Neural cell (in vitro differentiated cells): ENCODE measurements around the gene PABPN1L. TPM values are rescaled to one million over a fixed set of nuclear protein-coding genes. Genes with fewer than 3 reads are reported as not detected.

Source experiments
- H2AFZ ChIP-seq: fragments of 200-600, 300-800 bp; sonication (generic), shearing (Covaris generic); 2 replicates; pipeline ENCODE4 v1.6.0; 2014; ENCODE audit warnings: low read depth, mild to moderate bottlenecking, antibody characterized with exemption, low read length, moderate library complexity
- H3F3A ChIP-seq: fragments of 200-600 bp; shearing (Covaris generic); 2 replicates; pipeline ENCODE4 v1.6.1; 2016; ENCODE audit warnings: mild to moderate bottlenecking, moderate library complexity, mixed read lengths, antibody characterized with exemption, low read length; ENCODE audit not compliant: insufficient read depth, poor library complexity, severe bottlenecking
- H3K27ac ChIP-seq: fragments of 200-600, 300-800 bp; sonication (generic), shearing (Covaris generic); 2 replicates; pipeline ENCODE4 v1.5.1; 2014; ENCODE audit warnings: mild to moderate bottlenecking, low read length, moderate library complexity
- H3K27me3 ChIP-seq: fragments of 300-800, 200-600 bp; sonication (generic), shearing (Covaris generic); 2 replicates; pipeline ENCODE4 v1.6.0; 2014; ENCODE audit warnings: mild to moderate bottlenecking, low read depth, low read length, moderate library complexity; ENCODE audit not compliant: insufficient read depth
- H3K36me3 ChIP-seq: fragments of 300-800, 200-600 bp; sonication (generic), shearing (Covaris generic); 2 replicates; pipeline ENCODE4 v1.5.1; 2014; ENCODE audit warnings: mild to moderate bottlenecking, antibody characterized with exemption, low read length, moderate library complexity; ENCODE audit not compliant: insufficient read depth
- H3K4me2 ChIP-seq: fragments of 300-800, 200-600 bp; sonication (generic), shearing (Covaris generic); 2 replicates; pipeline ENCODE4 v1.6.0; 2014; ENCODE audit warnings: mild to moderate bottlenecking, low read length
- H3K4me3 ChIP-seq: fragments of 300-800, 200-600 bp; sonication (generic), shearing (Covaris generic); 2 replicates; pipeline ENCODE4 v1.5.1; 2014; ENCODE audit warnings: mild to moderate bottlenecking, low read length, moderate library complexity
- H3K79me2 ChIP-seq: fragments of 200-600 bp; shearing (Covaris generic); replicated peaks from 2 replicates; pipeline ENCODE4 v1.6.0; 2014; ENCODE audit warnings: mild to moderate bottlenecking, low read length, moderate library complexity; ENCODE audit not compliant: insufficient read depth
- H3K9ac ChIP-seq: fragments of 300-800, 200-600 bp; sonication (generic), shearing (Covaris generic); 2 replicates; pipeline ENCODE4 v1.6.1; 2016; ENCODE audit warnings: mild to moderate bottlenecking, low read length, mixed read lengths
- H3K9me2 ChIP-seq: fragments of 200-600 bp; shearing (Covaris generic); 2 replicates; pipeline ENCODE4 v1.6.1; 2016; ENCODE audit warnings: mild to moderate bottlenecking, low read length, mixed read lengths; ENCODE audit not compliant: insufficient read depth
- H3K9me3 ChIP-seq: fragments of 200-600, 300-800 bp; sonication (generic), shearing (Covaris generic); 2 replicates; pipeline ENCODE4 v1.6.1; 2016; ENCODE audit warnings: mild to moderate bottlenecking, mixed run types, low read length, moderate library complexity, mixed read lengths
- H4K20me1 ChIP-seq: fragments of 200-600 bp; shearing (Covaris generic); 2 replicates; pipeline ENCODE4 v1.6.1; 2016; ENCODE audit warnings: mild to moderate bottlenecking, mixed run types; ENCODE audit not compliant: insufficient read depth
- EP300 ChIP-seq: fragments of 450-650 bp; conservative IDR thresholded peaks from 2 replicates; pipeline ENCODE4 v1.6.1; 2014; ENCODE audit warnings: antibody characterized with exemption, mild to moderate bottlenecking, moderate library complexity; ENCODE audit not compliant: poor library complexity, severe bottlenecking
- EZH2 ChIP-seq: fragments of 200-600, 300-800 bp; shearing (Covaris generic), sonication (generic); IDR thresholded peaks from 2 replicates; pipeline ENCODE4 v1.6.1; 2014; ENCODE audit warnings: antibody characterized with exemption, low read length, borderline replicate concordance, mild to moderate bottlenecking; ENCODE audit not compliant: insufficient read depth, poor library complexity, severe bottlenecking
- MXI1 ChIP-seq: fragments of 450-650 bp; conservative IDR thresholded peaks from 2 replicates; pipeline ENCODE4 v1.6.1; 2014; ENCODE audit warnings: antibody characterized with exemption, mild to moderate bottlenecking; ENCODE audit not compliant: poor library complexity, severe bottlenecking
- POLR2AphosphoS5 ChIP-seq: IDR thresholded peaks from 2 replicates; pipeline ENCODE4 v1.6.1; 2012
- RAD21 ChIP-seq: fragments of 450-650 bp; conservative IDR thresholded peaks from 2 replicates; pipeline ENCODE4 v1.6.1; 2014; ENCODE audit warnings: antibody characterized with exemption, mild to moderate bottlenecking, moderate library complexity
- REST ChIP-seq: IDR thresholded peaks from 2 replicates; pipeline ENCODE4 v1.6.1; 2012; ENCODE audit warnings: borderline replicate concordance
- SMC3 ChIP-seq: fragments of 450-650 bp; conservative IDR thresholded peaks from 2 replicates; pipeline ENCODE4 v1.6.1; 2014; ENCODE audit warnings: antibody characterized with exemption, mild to moderate bottlenecking, moderate library complexity; ENCODE audit not compliant: poor library complexity
- TAF1 ChIP-seq: IDR thresholded peaks from 2 replicates; pipeline ENCODE4 v1.6.1; 2012; ENCODE audit warnings: low read depth
- polyA plus RNA-seq: library from polyadenylated mRNA; depleted of rRNA; stranded (reverse); fragments of >200 nt; gene quantifications from 2 replicates; pipeline ENCODE4 v1.2.3, GENCODE V29; 2014
- TF ChIP-seq, protein P1 (sequence below): fragments of 450-650 bp; IDR thresholded peaks from 2 replicates; pipeline ENCODE4 v1.5.1; 2014; ENCODE audit warnings: antibody characterized with exemption, mild to moderate bottlenecking, moderate library complexity; ENCODE audit not compliant: poor library complexity, severe bottlenecking

PABPN1L gene
- polyA plus RNA-seq, 1 donor from 2014 or later, result 0.20 TPM

GRCh38 chr16:88820385-88821025 is 46.0 kb downstream of the PABPN1L start:
- no peaks in the 10 kb centered on the region for H3K9me3 ChIP-seq
- no peaks in the 10 kb centered on the region for H3K9me2 ChIP-seq
- no peaks in the 10 kb centered on the region for H3K79me2 ChIP-seq
- H3K27ac ChIP-seq, result no peak overlapping the region
- no peaks in the 10 kb centered on the region for H3K27me3 ChIP-seq
- no peak overlapping the region for H3K4me2 ChIP-seq
- TF ChIP-seq EZH2 (no peak), POLR2AphosphoS5 (no peak), RAD21 (no peak), REST (no peak), SMC3 (no peak), EP300 (no peak), MXI1 (no peak), TAF1 (no peak)
- TF ChIP-seq, protein P1, sequence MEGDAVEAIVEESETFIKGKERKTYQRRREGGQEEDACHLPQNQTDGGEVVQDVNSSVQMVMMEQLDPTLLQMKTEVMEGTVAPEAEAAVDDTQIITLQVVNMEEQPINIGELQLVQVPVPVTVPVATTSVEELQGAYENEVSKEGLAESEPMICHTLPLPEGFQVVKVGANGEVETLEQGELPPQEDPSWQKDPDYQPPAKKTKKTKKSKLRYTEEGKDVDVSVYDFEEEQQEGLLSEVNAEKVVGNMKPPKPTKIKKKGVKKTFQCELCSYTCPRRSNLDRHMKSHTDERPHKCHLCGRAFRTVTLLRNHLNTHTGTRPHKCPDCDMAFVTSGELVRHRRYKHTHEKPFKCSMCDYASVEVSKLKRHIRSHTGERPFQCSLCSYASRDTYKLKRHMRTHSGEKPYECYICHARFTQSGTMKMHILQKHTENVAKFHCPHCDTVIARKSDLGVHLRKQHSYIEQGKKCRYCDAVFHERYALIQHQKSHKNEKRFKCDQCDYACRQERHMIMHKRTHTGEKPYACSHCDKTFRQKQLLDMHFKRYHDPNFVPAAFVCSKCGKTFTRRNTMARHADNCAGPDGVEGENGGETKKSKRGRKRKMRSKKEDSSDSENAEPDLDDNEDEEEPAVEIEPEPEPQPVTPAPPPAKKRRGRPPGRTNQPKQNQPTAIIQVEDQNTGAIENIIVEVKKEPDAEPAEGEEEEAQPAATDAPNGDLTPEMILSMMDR, result no peak
- no peaks in the 10 kb centered on the region for H4K20me1 ChIP-seq
- H3K9ac ChIP-seq, result no peak overlapping the region
- no peak overlapping the region for H2AFZ ChIP-seq
- H3K4me3 ChIP-seq, result no peak overlapping the region
- no peaks in the 10 kb centered on the region for H3K36me3 ChIP-seq
- H3F3A ChIP-seq, result no peaks in the 10 kb centered on the region

- Histone ChIP-seq H3K36me3 (no peaks in the 10 kb centered on the region), H3F3A (no peaks in the 10 kb centered on the region), H3K9me3 (no peaks in the 10 kb centered on the region), H3K79me2 (no peaks in the 10 kb centered on the region), H3K9me2 (no peaks in the 10 kb centered on the region), H2AFZ (no peak overlapping the region), H3K9ac (no peak overlapping the region), H3K27me3 (no peaks in the 10 kb centered on the region), H4K20me1 (no peaks in the 10 kb centered on the region), H3K4me2 (no peak overlapping the region), H3K4me3 (no peak overlapping the region), H3K27ac (no peak overlapping the region)
- TF ChIP-seq MXI1 (no peak), POLR2AphosphoS5 (no peak), EP300 (no peak), EZH2 (no peak), TAF1 (no peak), SMC3 (no peak), RAD21 (no peak), REST (no peak)
- TF ChIP-seq, protein P1, result no peak
Measured at GRCh38 chr16:88819126-88819525, 47.3 kb downstream of the PABPN1L start.
